GM21360 (cell line): ENCODE results near the gene FTSJ3.
"Not testable (repeated sequence)": the region's sequence is repeated elsewhere in the genome, so short reads cannot be mapped to it uniquely, and the experiment has no call there.

ENCODE experiments used
- ATAC-seq: cut with Tn5 transposase; IDR thresholded peaks from one replicate; pipeline ENCODE4 v1.9.1; 2021; ENCODE audit warnings: mild to moderate bottlenecking, moderate library complexity; ENCODE audit not compliant: unreplicated experiment

The FTSJ3 gene

GRCh38 chr17:63827002-63827800, at the start of gene FTSJ3, which contains the start of gene PSMC5:
FTSJ3 (minus strand) TSS chr17:63827663; CDS start chr17:63826902, 761 bp downstream.
PSMC5 (plus strand) TSS chr17:63827431; CDS start chr17:63827491, 60 bp downstream.
- peak; percentile 77 for ATAC-seq

DNA sequence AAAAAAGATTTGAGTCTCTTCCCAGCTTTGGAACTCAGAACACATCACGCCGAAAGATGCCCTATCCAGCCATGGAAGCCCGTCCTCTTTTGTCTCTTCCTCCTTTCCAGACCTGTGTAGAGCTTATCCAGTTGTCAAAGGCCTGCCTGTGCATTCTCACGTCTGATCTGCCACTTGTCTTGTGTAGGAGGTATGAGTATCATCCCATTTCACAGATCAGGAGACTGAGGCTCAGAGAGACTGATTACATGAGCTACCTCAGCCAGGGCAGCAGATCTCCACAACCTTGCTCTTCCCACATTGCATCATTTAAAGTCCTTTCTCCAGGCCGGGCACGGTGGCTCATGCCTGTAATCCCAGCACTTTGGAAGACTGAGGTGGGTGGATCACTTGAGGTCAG, 47.2 kb upstream of the FTSJ3 start:
- not testable (repeated sequence) for ATAC-seq

- ATAC-seq: not testable (repeated sequence)
Measured at GRCh38 chr17:63874061-63874626, 46.7 kb upstream of the FTSJ3 start.

DNA sequence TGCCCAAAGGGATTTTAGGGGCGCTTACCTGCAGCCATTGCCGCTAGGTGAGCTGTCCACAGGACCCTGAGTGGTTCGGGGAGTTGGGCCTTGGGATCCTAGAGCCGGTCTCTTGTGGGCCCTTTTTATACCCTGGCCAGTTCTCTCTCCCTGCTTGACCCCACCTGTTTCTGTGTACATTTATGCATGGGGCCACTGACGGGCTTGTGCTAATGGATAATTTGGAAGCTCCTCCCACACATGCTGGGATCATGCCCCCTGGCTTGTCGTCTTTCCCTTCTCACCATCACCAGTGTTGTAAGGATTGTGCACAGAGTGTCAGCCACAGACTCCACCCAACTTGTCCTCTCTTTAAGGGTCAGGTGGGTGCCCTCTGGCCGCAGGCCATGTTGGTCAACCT, 46.1 kb upstream of the FTSJ3 start, which contains the start of gene CSH2:
Gene CSH2 (minus strand): TSS at position 101 of the 400 bp plus-strand sequence. CDS start 63 bp downstream, at position 38.
- ATAC-seq: not testable (repeated sequence)

DNA sequence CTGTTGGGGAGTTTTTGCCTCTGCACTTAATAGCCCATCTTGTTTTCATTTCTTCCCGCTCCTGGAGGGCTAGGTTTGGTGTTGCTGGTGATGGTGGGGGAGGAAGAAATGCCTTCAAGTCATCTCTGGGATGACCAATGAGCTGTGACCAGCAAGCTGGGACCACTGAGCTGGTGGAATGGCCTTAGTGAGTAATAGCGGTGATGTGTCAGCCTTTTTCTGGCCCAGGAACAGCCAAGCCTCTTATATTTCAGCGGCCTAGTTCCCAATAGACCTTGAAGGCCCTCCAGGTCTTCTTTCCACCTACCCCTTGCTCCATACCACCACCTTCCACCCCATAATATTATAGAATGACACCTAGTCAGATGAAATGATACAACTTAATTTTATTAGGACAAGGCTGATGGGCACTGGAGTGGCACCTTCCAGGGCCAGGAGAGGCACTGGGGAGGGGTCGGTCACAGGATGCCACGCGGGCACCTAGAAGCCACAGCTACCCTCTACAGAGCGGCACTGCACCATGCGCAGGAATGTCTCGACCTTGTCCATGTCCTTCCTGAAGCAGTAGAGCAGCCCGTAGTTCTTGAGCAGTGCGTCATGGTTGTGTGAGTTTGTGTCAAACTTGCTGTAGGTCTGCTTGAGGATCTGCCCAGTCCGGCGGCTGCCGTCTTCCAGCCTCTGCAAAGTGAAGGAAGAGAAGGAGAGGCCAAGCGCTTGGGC, 44.3 kb upstream of the FTSJ3 start:
- ATAC-seq: not testable (repeated sequence)

- ATAC-seq: not testable (repeated sequence)
Measured at GRCh38 chr17:63870292-63870665, 42.8 kb upstream of the FTSJ3 start.

- not testable (repeated sequence) for ATAC-seq
Measured at GRCh38 chr17:63869491-63870291, 42.2 kb upstream of the FTSJ3 start.

DNA sequence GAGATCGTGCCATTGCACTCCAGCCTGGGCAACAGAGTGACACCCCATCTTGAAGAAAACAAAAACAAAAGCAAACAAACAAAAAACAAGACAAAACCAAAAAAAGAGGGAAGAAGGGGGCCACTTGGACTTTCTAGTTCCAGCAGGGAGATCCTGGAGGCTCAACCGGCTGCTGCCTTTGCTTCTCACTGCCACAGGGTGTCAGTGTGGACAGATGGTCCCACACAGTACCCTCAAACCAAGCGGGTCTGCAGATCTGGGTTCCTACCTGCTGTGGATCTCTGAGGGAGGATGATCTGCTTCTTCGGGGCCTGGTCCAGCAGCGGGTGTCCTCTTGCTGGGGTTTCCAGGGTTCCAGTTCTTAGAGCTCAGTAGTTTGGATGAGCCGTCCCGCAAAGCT, 39.2 kb upstream of the FTSJ3 start:
- not testable (repeated sequence) for ATAC-seq

GRCh38 chr17:63859257-63859656, 31.8 kb upstream of the FTSJ3 start:
- no peak for ATAC-seq

- not testable (repeated sequence) for ATAC-seq
Measured at GRCh38 chr17:63856425-63856824, 29.0 kb upstream of the FTSJ3 start.

DNA sequence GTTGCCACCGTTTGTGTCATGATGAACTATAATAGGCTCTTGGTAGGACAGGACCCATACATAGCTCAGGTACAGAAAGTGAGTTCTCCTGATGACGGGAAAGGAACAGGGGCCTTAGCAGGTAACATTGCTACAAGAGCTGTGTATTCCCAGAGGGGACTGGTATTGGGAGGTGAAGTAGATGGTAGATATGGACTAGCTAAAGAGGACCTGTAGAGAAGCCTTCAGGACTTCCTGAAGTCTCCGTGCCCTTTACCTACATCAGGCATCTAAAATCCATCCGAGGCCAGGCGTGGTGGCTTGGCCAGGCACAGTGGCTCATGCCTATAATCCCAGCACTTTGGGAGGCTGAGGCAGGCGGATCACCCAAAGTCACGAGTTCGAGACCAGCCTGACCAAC, 27.7 kb upstream of the FTSJ3 start:
- ATAC-seq: no peak

DNA sequence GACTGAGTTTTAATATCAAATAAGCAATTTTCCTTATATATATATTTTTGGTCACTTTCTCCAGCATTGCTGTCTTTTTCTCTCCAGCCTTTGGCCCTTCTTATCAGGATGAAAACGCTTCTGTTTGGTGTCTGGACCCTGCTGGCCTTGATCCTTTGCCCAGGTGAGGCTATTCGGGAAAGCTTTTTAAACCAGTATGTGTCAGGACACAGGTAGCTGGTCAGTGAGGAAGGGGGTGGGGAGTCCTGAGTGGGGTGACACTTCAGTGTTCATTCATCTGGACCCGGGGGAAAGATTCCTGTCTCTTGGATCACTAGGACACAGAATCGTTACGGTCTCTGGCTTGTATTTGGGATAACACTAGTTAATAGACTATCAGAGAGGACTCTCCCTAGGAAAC, 27.2 kb upstream of the FTSJ3 start:
- ATAC-seq: no peak

GRCh38 chr17:63853260-63853659, 25.8 kb upstream of the FTSJ3 start:
- ATAC-seq: no peak

DNA sequence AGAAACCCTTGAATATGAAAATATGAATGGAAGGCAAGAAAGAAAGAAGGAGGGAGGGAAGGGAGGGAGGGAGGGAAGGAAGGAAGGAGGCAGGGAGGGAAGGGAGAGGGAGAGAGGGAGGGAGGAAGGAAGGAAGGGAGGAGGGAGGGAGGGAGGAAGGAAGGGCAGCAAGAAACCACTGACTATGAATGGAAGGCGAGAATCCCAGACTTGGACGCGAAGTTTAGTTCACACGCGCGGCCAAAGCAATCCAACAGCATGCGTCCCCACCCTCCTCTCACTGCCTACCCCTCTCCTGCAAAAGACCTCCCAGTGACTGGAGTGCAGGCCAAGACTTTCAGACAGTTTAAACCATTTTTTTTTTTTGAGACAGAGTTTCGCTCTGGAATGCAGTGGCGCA, 22.9 kb upstream of the FTSJ3 start:
- ATAC-seq: no peak

DNA sequence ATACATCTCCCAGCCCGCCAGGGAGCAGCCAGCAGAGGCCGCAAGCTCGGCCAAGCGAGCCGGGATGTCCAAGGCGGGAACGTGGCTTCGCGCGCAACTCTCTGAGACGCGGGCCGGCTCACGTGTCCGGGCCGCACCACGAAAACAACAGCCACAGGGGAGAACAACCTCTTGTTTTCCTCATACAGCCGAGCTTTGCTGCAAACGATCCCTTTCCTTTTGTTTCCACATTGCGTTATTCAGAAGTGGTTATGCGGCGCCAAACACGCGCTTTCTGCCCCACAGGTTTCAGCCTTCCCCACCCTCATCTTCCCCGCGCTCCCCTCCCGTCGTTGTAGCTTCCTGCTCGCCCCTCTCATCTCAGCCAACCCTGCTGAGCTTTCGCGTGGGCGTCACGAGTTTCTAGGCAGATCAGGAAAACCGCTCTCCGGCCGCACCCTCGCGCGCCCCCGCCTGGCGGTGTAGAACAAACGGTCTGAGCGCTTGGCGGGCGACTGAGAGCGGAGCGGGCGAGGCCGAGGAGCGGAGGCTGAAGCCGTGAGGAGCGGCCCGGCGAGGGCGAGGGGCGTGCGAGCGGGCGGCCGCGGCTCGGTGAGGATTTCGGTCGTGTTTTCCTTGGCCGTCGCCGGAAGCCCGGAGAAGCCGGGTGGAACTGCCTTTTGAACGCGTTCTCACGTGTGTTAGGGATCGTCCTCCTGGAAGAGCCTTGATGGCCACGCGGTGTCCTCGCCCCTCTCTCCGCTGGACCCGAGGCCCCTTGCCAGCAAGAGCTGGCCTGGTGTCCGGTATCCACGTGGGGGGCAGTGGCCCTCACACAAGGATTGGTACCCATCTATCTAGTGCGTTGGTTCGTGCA, 21.6 kb upstream of the FTSJ3 start:
- peak; percentile 60 for ATAC-seq

DNA sequence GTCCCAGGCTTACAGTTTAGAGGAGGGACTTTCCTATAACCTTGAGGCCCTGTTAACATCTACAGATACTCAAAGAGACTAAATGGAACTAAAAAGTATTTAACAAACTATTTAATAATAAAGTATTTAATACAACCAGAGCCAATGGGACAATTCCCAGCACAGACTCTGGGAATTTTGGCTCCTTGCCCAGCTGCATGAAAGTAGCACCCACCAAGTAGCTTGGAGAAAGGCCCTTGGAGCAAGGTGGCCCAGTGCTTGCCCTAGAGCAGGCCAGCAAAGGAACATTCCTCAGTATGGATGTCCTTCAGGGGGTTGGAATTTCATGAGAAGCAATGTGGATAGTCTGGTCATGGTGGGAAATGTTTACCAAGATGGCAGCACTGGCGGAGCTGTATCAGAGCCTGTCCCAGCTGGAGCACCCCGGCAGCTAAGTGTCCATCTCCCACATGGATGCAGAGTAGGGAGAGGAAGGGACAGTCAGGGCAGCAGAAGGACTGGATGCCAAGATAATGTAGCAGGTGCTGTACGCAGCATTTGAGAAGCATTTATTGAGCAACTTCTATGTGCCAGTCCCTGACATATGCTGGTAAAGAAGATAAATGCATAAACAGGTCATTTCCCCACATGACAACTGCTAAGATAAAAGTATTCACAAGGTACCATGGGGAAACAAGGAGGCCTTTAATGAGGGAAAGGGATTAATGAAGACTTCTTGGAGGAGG, 20.2 kb upstream of the FTSJ3 start:
- ATAC-seq: no peak

DNA sequence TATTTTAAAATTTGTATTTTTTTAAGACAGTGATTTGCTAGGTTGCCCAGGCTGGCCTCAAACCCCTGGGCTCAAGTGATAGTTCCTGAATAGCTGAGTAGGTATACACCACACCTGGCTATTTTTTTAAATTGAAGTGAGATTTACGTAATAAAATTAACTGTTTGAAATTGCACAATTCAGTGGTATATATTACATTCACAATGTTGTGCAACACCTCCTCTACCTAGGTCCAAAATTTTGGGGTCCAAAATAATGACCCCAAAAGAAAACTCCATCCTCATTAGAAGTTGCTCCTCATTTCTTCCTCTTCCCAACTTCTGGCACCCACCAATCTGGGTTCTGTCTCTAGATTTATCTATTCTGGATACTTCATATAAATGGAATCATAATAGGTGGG, 18.0 kb upstream of the FTSJ3 start:
- no peak for ATAC-seq

GRCh38 chr17:63843910-63844677, 16.6 kb upstream of the FTSJ3 start:
- ATAC-seq: no peak
